ENCODE results near the gene LGALS3.

Gene LGALS3

DNA sequence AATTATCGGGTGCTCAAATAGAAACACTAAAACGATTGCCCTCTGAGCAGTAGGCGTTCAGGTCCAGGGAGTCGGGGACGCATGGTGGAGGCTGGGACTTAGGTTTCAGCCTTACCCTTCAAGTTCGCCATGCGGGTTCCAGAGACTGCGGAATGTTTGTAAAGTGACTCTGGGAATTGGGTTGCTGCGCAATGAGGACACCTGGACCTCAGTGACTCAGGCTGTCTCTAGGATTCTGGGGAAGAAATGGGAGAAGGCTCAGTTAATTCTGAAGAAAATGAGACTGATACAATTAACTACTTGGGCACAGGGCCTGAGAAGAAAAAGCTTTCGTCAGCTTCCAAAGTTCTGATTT is 1.1 kb downstream of the LGALS3 start:
- DNase-seq (ENCODE audit: low read depth, low spot score) = no peak

DNA sequence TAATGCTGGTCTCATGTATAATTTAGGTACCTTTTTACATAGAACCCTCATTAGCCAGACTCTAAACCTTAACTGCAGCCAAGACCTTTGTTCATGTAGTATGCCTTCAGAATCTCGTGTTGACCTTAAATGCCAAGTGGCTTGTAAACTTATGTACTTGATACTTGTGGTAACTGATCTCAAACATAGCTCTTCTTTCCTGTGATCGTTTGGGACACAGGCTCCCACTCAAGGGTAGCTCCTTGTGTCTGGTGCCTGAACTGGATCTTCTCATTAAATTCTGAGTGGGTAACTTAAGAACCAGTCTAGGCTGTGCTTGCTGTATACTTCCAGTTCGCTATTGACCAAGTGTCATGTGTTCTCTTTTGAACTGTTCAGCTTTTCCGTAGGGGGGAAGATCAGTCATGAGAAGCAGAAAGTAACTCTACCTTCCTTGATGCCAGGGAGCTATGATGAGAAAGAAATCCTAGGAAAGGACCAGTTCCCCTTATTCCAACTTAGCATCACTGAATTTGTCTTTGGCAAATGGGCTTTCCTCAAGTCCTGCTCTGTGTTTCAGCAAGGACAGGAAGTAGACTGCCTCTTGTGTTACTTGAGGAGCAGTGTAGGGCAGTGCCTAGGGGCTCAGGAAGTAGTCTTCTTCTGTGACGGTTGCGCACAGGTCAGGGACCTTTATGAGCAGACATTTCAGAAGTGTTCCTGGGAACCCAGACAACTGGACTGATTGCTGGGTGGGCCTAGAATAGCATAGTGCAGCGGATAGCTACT is 2.5 kb downstream of the LGALS3 start:
- no peak for DNase-seq (ENCODE audit: low read depth, low spot score)

DNA sequence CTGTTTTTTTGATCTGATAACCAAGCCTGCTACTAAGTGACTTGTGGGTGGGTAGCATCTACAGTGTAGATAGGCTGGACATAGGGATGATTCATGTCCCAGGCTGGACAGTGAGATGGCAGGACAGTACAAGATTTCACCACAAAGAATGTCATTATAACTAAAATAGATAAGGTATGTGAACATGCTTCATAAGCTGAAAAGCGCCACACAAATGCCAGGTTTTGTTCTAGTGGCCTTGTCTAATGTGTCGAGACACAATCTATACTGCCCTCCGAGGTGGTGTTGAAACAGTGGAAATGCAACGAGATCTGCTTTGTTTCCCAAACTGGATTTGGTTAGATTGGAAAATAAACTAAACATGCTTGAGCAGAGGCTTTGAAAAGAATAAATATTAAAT is 4.4 kb downstream of the LGALS3 start:
- no peak for DNase-seq (ENCODE audit: low read depth, low spot score)

DNA sequence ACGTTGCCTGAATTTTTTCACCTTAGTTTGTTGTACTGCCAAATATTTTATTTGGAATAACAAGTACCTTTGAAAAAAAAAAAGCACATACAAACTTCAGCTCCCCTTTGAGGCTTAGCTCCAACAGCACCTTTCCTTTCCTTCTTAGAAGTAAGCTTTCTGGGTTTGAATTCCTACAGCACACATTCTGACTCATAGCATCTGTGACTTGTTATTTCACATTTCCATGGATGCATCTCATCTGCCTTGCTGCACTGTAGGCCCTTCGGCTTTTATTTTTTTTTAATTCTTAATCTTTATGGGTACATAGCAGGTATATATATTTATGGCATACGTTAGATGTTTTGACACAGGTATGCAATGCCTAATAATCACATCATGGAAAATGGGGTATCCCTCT is 7.2 kb downstream of the LGALS3 start:
- DNase-seq (ENCODE audit: low read depth, low spot score) = no peak

DNA sequence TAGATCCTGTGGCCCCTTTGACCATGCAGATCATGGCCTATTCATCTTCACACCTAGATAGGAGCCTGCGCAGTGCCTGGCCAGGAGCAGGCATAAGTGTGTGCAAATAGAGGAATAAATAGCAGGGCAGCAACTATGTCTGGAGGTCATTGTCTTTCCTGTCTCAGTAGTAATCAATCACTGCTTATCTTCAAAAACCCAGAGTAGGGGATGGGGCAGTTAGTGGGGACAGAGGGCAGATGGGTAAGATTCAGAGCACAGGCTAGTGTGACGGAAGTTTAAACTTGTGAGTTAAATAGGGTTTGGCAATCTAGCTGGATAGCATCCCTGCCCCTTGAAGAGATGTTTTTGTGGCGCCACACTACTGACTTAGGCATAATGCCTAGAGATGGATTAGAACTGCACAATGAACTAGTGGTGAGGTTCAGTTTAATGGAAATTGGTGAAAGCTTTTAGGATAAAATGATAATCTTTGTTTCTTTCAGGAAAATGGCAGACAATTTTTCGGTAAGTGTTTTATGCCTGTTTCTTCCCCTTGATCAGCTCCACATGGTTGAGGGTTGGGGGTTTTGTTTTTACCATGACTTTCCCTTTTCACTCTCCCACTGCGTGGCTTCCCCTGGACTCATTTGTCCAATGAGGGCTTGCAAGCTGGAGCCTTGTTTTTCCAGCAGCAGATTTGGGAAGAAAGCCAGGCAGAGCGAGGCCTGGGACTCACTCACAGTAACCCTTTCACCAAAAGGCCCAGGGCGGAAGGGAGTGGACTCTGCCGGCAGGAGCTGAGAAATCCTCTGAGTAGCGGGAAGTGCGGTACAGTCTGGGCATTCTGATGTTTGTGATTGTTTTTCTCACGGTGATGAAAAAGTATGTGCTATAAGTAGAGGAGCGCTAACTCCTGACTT is 8.1 kb downstream of the LGALS3 start:
- DNase-seq (ENCODE audit: low read depth, low spot score) = peak; percentile 90

DNA sequence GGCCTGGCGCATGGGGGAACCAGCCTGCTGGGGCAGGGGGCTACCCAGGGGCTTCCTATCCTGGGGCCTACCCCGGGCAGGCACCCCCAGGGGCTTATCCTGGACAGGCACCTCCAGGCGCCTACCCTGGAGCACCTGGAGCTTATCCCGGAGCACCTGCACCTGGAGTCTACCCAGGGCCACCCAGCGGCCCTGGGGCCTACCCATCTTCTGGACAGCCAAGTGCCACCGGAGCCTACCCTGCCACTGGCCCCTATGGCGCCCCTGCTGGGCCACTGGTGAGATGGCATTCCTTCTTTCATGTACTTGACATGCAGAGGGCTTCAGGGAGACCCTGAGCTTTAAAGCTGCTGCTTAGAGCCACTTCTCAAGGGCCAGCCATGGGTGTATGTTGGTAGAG is 9.0 kb downstream of the LGALS3 start:
- DNase-seq (ENCODE audit: low read depth, low spot score) = no peak

DNA sequence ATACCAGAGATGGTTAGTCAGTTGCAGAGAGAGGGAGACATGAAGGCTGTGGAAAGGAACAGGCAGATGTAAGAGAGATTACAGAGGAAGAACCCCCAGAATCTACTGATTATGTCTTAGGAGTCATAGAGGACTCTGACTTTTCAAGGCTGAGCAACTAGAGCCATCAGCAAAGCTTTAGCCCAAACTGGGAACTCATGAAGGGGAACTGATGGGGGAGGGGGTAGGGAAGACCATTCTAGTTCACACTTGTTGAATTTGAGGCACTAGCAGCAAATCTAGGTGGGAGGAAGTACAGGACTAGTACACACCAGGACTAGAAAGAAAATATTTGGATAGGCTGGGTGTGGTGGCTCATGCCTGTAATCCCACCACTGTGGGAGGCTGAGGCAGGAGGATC is 10.1 kb downstream of the LGALS3 start:
- no peak for DNase-seq (ENCODE audit: low read depth, low spot score)

DNA sequence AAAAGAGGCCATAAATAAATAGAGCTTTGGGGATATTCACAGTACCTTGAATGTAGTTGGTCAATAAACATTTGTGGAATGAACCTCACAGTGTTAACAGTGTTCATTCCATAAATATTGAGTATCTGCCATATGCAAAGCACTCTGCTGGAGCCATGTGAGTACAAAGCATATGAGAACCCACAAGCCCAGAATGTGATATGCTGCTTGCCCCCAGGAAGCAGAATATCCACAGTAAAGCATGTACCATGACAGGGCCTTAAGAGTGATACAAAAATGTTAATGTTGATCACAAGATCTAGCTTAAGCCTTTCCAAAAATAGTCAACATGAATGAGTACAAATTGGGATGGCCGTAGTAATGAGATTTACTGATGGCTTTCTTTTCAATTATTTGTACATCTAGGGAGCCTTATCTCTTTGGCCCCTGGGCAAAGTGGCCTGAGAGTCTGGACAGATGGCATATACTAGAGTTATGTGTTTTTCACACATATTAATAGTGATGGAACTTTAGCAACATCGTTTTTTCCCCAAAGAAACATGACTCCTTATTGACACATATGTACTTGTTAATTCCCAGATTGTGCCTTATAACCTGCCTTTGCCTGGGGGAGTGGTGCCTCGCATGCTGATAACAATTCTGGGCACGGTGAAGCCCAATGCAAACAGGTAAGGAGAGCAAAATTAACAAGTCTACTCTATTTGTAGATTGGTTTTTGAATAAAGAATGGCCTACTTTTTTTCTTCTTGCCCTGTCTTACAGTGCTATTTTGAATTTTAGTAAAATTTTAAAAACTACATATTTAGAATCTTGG is 10.9 kb downstream of the LGALS3 start:
- DNase-seq (ENCODE audit: low read depth, low spot score) = no peak

DNA sequence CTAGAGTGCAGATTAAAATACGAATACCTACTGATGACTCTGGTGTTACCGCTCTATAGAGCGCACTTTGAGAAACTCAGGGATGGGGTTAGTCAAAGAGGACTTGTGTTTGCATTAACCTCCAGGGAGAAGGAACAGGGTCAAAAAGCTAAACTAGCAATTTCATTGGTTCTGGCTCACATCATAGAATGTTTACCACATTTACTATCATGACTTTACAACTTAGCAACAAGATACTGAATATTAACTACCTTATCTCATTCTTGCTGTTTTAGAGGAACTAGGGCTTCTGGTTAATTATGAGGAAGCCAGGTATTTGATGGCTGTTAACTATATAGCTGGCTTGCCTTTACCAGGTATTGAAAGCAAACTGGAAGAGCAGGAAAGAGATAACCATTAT is 12.8 kb downstream of the LGALS3 start:
- DNase-seq (ENCODE audit: low read depth, low spot score) = no peak

DNA sequence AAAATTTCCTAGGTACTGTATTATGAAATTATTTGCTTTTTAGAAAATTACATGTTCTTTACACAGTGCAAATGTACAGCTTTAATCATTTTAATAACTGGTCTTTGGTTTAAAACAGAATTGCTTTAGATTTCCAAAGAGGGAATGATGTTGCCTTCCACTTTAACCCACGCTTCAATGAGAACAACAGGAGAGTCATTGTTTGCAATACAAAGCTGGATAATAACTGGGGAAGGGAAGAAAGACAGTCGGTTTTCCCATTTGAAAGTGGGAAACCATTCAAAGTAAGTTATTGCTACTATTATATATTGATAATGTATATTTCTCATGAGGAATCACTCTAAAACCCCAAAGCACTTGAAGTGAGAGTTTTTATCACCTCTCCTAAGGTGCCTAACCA is 13.4 kb downstream of the LGALS3 start:
- no peak for DNase-seq (ENCODE audit: low read depth, low spot score)

DNA sequence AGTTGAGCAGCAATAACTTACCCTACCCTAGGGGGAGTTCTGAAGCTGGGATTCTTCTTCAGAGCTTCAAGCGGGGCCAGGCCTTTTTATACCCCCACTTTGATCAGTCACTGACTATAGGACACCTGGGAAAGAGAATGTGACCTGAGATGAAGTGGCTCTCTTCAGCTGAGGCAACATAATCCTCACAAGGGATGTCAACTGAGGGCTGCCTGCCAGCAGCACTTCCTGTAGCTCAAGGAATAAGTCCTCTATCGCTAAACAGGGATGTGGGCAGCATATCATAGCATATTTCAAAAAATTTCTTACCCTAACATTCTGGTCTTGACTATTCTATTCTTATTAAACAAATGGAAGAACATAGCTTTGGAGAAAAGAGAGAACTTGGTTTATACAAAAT is 17.4 kb downstream of the LGALS3 start:
- DNase-seq (ENCODE audit: low read depth, low spot score) = no peak

DNA sequence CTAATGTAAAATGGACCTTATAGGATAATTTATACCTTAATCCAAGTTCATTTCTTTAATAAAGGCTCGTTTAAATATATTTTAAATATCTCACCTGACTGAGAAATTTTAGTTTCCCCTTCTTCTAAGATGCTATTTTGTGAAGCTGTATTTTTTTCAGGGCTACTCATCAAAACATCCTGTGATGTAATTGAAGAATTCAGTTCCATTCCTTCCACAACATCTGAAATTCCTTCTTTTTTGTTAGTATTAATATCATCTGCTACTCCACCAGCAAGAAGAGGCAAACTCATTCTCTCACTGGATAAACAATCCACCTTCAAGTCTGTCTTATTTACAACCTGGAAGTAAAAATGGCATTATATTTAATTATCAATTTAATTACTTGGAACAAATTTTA is 22.5 kb downstream of the LGALS3 start:
- no peak for DNase-seq (ENCODE audit: low read depth, low spot score)

DNA sequence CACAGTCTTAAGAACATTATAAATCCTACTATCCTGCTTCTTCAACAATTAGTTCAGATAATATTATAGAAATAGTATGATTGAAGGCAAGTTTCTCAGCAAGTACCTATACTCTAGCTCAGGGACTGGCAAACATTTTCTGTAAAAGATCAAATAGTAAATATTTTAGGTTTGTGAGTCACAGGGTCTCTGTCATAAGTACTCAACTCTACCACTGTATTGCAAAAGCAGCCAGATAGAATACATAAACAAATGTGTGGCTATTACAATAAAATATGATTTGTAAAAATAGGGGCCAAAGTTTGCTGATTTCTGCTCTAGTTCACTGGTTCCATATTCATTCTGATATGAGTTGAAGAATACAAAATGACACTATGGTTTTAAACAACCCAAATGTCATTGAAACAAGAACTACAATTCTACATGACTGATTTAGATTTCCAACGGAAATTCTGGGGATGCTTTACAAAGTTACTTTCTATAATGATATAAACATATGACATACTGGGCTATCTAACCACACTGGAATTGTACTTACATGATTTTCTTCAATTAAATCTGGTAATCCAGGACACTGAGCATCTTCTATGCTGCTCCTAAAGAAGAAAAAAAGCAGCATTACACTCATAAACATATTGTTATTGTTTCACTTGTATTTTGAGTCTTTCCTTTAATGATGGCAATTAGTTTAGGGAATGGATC is 23.2 kb downstream of the LGALS3 start:
- no peak for DNase-seq (ENCODE audit: low read depth, low spot score)

DNA sequence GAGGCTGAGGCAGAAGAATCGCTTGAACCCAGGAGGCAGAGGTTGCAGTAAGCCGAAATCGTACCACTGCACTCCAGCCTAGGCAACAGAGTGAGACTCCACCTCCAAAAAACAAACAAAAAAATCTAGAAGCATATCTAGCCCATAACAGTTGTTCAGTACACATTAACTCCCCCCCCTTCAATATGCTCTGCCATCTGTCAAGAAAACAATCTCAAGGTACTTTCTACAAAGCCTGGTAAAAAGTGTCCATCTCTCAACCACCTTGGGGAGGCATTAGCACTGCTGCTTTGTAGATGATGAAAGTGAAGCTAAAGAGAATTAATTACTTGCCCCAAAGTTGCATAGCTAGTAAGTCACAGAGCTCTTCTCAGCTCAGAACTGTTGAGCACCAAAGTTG is 24.9 kb downstream of the LGALS3 start:
- no peak for DNase-seq (ENCODE audit: low read depth, low spot score)

DNA sequence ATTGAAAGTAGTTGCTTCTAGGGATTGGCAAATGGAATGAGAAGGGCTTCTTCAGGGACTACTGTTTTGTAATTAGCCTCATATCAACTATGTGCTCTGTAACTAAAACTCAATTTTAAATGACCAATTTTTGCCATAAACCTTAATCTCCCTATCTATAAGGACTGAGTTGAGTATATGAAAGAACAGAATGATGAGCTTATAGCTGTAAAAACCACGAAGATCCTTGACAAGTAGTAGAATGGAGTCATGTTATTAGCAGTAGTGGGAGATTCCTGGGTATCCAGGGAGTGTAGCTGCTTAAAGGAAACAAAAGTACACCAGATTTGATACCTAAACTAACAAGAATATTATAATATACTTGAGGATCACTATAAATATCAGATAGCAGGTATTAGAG is 28.0 kb downstream of the LGALS3 start:
- DNase-seq (ENCODE audit: low read depth, low spot score) = no peak

DNA sequence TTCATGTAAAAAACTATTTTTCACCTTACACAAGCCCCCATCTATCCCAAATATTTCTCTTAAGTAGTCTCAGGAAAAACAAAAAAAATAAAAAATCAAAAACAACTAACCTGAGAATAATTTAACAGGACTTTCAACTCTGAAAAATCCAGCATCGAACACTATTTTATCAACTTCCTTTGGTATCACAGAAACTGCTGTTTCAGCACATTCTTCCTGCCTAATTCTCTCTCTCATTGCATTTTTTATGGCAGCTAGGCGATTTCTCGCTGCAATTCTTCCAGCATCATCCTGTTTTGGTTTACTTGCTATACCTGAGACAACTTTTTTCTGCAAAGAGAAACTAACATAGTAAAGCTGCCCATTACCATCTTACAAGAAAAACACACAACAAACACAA is 29.4 kb downstream of the LGALS3 start:
- DNase-seq (ENCODE audit: low read depth, low spot score) = no peak

DNA sequence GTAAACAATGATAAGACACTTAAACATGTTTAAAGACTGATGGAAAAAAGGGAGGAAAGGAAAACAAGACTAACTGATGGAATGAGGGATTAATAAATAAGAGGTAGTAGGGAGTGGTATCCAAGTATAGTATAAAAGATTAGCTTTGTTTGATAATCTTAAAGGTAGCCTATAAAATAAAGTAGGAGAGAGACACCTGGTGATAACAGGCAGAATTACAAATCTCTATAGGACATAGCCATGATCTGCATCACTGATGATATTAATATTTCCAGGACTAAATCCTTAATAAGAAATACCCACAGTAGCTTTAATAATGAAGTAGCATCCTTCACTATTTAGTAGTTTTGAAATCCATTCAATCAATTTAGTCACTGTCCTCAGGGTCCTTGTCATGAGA is 31.9 kb downstream of the LGALS3 start:
- no peak for DNase-seq (ENCODE audit: low read depth, low spot score)

DNA sequence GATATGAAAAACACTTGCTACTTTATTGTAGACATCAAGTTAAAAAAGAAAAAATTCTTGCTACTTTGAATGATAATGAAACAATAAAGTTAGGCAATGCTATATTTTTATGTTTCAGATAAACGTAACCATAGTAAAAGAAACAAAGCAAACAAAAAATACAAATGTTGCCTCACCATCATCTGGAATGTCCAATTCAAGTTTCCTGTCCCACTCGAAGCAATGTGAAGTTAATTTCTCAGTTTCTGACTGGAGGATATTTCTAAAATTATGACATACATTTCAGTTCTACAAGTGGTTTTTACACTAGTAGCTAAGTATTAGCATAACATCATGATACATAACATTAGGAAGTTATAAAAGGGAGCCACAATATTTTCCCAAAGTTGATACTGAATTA is 41.5 kb downstream of the LGALS3 start:
- no peak for DNase-seq (ENCODE audit: low read depth, low spot score)

DNA sequence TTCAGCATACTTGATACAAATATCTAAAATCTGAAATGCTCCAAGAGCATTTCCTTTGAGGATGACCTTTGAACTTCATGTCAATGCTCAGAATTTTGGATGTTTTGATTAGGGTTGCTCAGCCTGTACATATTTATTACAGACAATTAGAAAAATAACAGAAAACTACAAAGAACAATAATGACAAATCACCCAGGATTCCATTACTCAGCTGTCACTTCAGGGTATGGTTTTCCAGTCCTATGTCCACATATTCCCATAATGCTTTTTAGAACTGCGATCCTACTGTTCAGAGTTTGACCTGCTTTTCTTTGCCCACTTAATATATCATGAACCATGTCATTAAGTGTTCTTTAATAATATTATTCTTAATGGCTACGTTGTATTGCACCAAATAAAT is 51.0 kb downstream of the LGALS3 start:
- DNase-seq (ENCODE audit: low read depth, low spot score) = no peak

DNA sequence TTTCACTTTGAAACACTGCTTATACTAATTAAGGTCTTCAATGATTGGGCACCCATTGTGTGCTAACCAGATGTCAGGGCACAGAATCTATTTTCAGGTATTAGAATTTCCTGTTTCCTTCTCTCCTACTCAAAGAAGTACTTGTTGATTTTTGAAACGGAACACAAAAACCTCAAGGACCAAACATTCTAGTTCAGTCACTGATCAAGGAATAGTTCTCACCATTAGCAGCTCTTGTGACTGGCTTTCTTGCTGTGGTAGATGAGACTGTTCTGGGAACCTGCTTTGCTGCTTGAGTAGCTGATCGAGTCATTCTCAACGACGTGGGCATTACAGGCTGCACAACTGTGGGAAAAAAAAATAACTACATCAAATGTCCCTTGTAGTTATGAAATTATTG is 51.4 kb downstream of the LGALS3 start:
- no peak for DNase-seq (ENCODE audit: low read depth, low spot score)

DNA sequence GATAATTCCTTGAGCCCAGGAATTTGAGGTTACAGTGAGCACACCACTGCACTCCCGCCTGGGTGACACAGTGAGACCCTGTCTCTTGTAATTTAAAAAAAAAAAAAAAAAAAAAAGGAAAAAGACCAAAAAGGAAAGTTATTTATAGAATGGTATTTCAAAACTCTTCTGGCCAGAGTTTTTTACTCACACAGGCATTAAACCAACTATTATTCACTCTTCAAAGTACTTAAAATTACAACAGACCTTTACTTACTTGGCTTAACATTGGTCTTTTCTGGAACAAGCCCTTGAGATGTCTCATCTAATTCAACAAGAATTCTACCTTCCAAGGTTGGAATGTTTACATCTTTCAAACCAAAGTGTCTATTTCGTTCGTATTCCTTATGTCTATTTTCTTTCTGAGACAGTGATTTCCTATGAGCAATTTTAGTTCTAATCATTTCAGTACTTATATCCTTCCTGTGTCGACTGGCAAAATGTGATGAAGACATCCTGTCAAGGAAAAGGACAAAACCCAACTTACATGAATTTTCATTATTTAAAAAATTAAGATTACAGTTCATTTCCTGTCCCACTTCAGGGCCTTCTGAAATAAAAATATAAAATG is 59.7 kb downstream of the LGALS3 start:
- no peak for DNase-seq (ENCODE audit: low read depth, low spot score)

DNA sequence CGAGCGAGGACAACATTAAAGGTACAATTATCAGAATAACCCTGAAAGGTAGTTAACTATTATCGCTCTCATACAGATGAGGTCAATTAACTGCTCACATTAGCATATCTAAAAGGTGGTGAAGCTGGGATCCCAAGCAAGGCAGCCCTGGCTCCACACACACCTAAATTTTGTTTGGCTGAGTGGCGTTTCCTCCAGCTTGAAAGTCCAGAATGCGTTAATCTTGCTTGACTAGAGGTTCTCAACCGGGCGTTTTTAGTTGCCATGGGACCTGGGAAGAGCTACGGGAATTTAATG is 61.8 kb downstream of the LGALS3 start:
- no peak for DNase-seq (ENCODE audit: low read depth, low spot score)
